Measurements from ENCODE around the gene SLC6A7. TPM values are rescaled to one million over a fixed set of nuclear protein-coding genes. Genes with fewer than 3 reads are reported as not detected.

Gene SLC6A7
- total and polyA plus RNA-seq, 2 donors from 2014 or later: not detected

DNA sequence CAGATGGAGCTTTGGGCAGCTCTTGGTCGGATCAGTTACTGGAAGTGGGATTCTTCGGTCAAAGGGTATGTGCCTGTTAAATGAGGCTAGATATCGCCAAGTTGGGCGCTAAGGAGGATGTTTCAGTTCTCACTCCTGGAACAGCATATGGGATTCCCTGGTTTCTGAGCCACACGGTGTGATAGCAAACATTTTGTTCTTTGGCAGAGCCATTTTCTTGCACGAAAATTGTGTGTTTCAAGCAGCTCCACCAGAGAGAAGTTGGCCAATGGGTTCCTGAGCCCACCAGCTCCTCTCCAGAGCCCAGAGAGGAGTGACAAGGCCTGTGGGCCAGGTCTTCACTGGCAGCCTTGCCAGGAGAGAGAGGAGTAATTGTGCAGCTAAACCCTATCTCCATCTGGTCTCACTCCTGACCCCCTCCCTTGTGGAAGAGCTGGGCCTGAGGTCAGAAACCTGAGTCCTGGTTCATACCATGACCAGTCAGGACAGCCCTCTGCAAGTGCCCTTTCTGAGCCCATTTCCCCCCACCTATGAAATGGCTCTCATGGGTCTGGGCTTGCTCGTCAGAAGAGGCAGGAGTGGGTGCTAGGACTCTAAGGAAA lies 10.7 kb upstream of the SLC6A7 start:
- Histone ChIP-seq H3K4me1 (ENCODE audit: control insufficient read depth in 2 of 3, insufficient read depth in 2 of 3, low read depth in 1 of 3, low read length in 3 of 3) (peaks cover 4 to 25% (median 6%) of the 10 kb centered on the region in 3 donors), H3K36me3 (ENCODE audit: control insufficient read depth in 2 of 3, insufficient read depth in 3 of 3, low read length in 3 of 3) (no peaks in the 10 kb centered on the region), H3K4me3 (ENCODE audit: low read length in 3 of 3) (no peak overlapping the region), H3K27me3 (ENCODE audit: control insufficient read depth, insufficient read depth, low read length) (no peaks in the 10 kb centered on the region), H3K9ac (ENCODE audit: low read length in 3 of 3) (no peak overlapping the region), H3K9me3 (ENCODE audit: control insufficient read depth in 2 of 3, insufficient read depth in 1 of 3, low read length in 3 of 3) (no peaks in the 10 kb centered on the region), H3K27ac (ENCODE audit: low read depth in 2 of 2, low read length in 2 of 2) (no peak overlapping the region)
- DNase-seq: no peak
- TF ChIP-seq, protein P1, sequence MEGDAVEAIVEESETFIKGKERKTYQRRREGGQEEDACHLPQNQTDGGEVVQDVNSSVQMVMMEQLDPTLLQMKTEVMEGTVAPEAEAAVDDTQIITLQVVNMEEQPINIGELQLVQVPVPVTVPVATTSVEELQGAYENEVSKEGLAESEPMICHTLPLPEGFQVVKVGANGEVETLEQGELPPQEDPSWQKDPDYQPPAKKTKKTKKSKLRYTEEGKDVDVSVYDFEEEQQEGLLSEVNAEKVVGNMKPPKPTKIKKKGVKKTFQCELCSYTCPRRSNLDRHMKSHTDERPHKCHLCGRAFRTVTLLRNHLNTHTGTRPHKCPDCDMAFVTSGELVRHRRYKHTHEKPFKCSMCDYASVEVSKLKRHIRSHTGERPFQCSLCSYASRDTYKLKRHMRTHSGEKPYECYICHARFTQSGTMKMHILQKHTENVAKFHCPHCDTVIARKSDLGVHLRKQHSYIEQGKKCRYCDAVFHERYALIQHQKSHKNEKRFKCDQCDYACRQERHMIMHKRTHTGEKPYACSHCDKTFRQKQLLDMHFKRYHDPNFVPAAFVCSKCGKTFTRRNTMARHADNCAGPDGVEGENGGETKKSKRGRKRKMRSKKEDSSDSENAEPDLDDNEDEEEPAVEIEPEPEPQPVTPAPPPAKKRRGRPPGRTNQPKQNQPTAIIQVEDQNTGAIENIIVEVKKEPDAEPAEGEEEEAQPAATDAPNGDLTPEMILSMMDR (IDR thresholded peaks at IDR 0.05; ENCODE audit: borderline replicate concordance, extremely low read depth, insufficient read depth): no peak
- intact Hi-C loops (cut with DNase I): no loop called here
- no peak for FAIRE-seq

DNA sequence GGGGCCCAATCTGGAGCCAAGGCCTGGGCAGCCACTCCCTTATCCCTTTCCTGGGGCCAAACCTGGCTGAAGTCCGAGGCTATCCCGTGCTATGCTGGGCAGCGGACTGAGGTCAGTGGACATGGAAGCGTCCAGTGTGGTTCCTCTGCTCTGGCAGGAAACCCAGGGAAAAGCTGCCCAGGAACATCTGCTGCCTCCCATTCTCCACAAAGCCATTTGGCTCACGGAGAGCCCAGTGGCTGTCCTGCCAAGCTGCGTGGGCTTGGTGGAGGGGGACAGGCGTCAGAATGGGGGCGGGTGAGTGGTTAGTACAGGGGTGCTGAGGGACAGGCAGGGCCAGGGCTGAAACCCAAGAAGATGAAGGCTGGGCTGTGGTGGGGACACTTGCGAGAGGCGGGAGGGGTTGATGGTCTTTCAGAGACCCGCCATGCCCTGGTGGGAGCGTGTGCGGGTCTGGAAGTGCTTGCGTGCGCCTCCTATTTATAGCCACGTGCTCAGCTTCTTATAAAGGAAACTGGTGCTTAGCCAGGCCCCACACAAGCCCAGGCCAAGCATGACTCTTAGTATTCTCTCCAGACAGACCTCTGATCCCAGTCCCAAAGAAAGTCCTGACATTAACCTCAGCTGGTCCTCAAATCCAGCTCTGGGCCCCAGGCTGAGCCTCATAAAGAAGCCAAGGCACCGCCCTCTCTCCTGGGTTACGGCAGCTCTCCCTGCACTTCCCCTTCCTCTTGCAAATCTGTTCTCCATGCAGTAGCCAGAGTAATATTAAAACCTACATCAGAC lies 9.4 kb upstream of the SLC6A7 start:
- no peak overlapping the region for H3K4me3 ChIP-seq (ENCODE audit: low read length in 3 of 3)
- H3K36me3 ChIP-seq (ENCODE audit: control insufficient read depth in 2 of 3, insufficient read depth in 3 of 3, low read length in 3 of 3): no peaks in the 10 kb centered on the region
- H3K27ac ChIP-seq (ENCODE audit: low read depth in 2 of 2, low read length in 2 of 2): peak overlapping the region; percentile 68 to 74
- no peak overlapping the region for H3K9ac ChIP-seq (ENCODE audit: low read length in 3 of 3)
- TF ChIP-seq, protein P1 (IDR thresholded peaks at IDR 0.05; ENCODE audit: borderline replicate concordance, extremely low read depth, insufficient read depth): no peak
- peaks cover 4 to 25% (median 6%) of the 10 kb centered on the region in 3 donors for H3K4me1 ChIP-seq (ENCODE audit: control insufficient read depth in 2 of 3, insufficient read depth in 2 of 3, low read depth in 1 of 3, low read length in 3 of 3)
- no peaks in the 10 kb centered on the region for H3K9me3 ChIP-seq (ENCODE audit: control insufficient read depth in 2 of 3, insufficient read depth in 1 of 3, low read length in 3 of 3)
- intact Hi-C loops (cut with DNase I): no loop called here
- FAIRE-seq (no peak), DNase-seq (peak in 2 of 5 donors; percentile 30 to 83)
- no peaks in the 10 kb centered on the region for H3K27me3 ChIP-seq (ENCODE audit: control insufficient read depth, insufficient read depth, low read length)

DNA sequence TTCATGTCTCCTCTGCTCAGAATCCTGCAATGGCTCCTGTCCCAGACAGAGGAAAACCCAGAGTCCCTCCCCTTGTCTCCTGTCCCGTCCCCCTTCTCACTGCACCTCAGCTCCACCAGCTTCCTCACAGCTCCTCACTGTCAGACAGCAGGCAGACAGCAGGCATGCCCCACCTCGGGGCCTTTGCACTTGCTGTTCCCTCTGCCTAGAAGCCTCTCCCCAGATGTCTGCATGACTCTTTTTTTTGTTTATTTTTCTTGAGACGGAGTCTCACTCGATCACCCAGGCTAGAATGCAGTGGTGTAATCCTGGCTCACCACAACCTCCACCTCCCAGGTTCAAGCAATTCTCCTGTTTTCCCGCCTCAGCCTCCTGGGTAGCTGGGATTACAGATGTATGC lies 8.8 kb upstream of the SLC6A7 start:
- Histone ChIP-seq H3K36me3 (ENCODE audit: control insufficient read depth in 2 of 3, insufficient read depth in 3 of 3, low read length in 3 of 3) (no peaks in the 10 kb centered on the region), H3K9ac (ENCODE audit: low read length in 3 of 3) (no peak overlapping the region), H3K27ac (ENCODE audit: low read depth in 2 of 2, low read length in 2 of 2) (peak overlapping the region in 1 of 2 donors; percentile 24), H3K9me3 (ENCODE audit: control insufficient read depth in 2 of 3, insufficient read depth in 1 of 3, low read length in 3 of 3) (no peaks in the 10 kb centered on the region), H3K4me3 (ENCODE audit: low read length in 3 of 3) (no peak overlapping the region), H3K4me1 (ENCODE audit: control insufficient read depth in 2 of 3, insufficient read depth in 2 of 3, low read depth in 1 of 3, low read length in 3 of 3) (peaks cover 4 to 25% (median 6%) of the 10 kb centered on the region in 3 donors), H3K27me3 (ENCODE audit: control insufficient read depth, insufficient read depth, low read length) (no peaks in the 10 kb centered on the region)
- DNase-seq: no peak
- intact Hi-C loops (cut with DNase I): no loop called here
- no peak for FAIRE-seq
- TF ChIP-seq, protein P1 (IDR thresholded peaks at IDR 0.05; ENCODE audit: borderline replicate concordance, extremely low read depth, insufficient read depth): no peak

Data from kidney (tissue), 14 donors.